ENCODE data around the gene CHMP4B.

CHMP4B gene

DNA sequence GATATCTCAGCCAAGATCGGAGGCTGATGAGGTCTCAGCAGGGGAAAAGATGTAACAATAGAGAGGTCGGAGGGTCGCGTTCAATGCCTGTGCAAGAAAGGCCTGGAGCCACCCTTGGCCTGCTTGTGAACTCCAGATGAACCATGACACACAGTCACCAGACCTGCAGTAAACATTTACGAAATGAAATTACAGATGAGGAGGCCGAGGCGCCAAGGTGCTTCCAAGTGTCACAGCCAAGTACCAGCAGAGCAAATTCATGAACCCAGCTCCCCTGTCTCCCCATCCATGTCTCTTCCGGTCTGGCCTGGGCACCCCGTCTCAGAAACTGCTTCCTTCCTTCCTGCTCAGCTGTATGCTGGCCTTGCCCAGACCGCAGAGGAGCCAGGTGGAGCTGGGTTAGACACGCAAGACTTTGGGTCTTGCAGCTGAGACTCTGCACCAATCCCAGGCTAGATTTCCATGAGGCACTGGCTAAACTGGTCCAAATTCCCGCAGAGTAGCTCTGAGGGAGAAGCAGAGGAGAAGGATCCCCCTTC is 48.1 kb downstream of the CHMP4B start:
- no peak for FAIRE-seq
- DNase-seq (ENCODE audit: insufficient read length, low spot score): no peak

DNA sequence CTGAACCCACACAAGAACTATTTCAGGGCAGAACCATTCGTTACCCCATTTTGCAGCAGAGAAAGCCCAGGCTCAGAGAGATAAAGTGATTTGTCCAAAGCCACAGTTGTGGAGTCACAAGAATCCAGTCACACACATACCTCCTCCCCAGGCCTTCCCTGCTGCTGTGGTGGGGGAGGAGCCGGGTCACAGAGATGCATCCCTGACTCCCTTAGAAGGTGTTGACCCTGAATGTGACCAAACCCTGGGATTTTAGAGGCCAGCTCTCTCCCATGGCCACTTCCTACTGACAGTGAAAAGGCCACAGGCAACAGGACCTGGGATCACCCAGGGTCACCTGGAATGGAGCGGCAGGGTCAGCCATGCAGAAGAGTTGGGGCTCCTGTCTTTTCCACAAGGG is 48.6 kb downstream of the CHMP4B start:
- DNase-seq (ENCODE audit: insufficient read length, low spot score) (no peak), FAIRE-seq (no peak)

DNA sequence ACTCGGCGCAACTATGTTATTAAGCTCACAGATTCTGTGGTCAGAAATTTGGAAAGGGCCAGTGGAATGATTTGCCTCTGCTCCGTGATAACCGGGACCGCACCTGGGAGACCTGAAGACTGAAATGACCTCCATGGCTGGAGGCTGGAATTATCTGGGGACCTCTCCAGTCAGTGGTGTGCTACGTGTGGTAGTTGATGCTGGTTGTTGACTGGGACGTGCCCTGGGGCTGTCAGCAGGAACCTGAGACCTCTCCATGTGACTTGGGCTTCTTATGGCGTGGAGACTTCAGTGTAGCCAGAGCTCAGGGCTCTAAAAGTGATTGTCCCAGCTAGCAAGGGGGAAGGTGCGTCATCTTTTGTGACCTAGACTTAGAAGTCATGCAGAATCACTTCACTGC is 50.3 kb downstream of the CHMP4B start:
- no peak for FAIRE-seq
- no peak for DNase-seq (ENCODE audit: insufficient read length, low spot score)

DNA sequence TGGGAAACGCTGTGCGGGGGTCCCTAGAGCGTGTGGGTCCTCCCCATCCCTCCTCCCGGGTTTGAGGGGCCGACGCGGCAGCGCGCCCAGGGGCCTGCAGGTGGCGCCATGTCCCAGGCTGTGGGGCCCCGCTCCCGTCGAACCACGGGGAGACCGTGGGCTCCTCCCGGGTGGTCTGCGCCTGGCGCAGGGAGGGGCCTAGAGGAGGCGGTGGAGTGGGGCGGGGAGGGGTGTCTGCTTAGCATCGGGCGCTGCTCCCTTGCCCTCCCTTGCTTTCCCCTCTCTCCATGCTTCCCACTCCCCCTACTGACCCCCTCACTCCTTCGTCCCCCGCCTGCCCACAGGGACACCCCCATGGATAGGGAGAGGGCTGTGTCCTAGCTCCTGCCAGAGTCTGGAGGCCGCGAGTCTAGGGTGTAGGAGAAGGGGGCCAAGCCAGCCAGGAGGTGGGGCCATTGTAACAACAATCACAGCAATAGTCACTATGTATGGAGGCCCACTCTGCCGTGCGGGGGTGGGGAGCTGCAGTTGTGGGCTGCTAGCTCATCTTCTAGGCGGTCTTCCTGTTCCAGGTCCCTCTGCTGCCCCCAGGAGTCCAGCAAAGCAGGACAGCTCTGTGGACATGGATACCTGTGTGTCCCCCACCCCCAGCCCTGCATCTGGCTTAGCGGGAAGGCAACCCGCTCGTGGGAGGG is 51.7 kb downstream of the CHMP4B start:
- FAIRE-seq: peak; percentile 96
- DNase-seq (ENCODE audit: insufficient read length, low spot score): peak; percentile 92

DNA sequence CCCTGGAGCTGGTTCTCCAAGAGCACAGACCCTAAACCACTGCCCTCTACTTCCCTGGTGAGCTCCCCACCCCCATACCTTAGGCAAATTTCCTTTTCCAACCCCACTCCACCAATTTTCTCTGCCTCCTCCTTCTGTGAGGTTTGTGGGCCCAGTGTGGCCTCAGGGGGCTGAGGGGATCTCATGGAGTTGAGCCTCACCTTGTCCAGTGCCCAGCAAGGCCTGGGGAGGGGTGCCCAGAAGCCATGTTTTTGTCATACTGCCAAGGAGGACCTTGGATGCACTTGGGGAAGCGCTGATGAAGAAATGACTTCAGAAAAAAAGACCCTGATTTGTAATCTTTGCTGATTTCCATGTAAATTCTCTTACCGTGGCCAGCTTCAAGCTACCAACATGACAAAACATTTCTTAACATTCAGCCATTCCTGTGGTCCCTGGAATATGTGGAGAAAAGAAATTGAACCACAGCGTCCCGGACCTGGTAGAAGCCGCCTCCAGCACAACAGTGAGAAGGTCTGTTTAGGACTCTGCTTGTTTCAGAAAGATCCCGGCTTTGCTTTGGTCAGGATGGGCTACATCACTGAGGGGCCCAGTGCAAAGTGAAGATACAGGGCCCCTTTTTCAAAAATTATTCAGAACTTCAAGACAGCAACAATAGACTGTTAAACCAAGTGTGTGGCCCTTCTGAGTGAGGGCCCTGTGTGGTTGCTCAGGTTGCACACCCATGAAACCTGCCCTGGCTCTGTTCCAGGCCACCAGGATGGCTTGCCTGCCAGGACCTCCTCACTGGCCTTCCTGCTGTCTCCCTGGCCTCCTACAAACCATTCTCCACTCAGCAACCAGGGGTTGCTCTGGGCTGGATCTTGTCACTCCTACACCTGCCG is 52.5 kb downstream of the CHMP4B start:
- FAIRE-seq: no peak

DNA sequence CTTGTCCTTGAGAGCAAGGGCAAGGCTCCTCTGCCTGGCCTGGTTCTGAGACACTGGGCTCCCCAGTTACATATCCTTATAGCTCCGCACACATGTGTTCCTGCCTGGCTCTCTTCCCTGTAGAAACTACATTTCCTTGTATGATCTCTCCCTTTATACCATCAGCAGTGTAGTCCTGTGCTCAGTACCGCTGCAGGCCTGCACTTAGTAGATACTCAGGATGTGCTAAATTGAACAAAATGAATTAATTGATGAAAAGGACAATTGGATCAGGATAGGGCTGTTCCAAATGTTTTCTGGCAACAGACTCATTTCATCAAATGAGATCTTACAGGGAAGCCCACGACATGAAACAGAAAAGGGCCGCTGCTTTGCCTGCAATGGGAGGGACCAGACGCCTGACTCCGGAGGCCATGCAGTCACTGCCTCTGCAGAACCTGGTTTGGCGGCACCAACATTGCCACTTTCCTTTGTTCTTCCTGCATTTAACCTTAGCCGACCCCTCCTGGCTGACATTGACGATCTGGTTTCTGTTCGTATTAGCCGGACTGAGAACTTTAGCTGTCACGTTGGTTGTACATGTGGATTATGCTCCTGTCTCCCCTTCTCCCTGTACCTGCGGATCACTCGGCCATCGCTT is 53.3 kb downstream of the CHMP4B start:
- DNase-seq (ENCODE audit: insufficient read length, low spot score): no peak
- FAIRE-seq: no peak

More for the DNA sequence above, 52.5 kb downstream of the CHMP4B start:
- DNase-seq (ENCODE audit: insufficient read length, low spot score): no peak

DNA sequence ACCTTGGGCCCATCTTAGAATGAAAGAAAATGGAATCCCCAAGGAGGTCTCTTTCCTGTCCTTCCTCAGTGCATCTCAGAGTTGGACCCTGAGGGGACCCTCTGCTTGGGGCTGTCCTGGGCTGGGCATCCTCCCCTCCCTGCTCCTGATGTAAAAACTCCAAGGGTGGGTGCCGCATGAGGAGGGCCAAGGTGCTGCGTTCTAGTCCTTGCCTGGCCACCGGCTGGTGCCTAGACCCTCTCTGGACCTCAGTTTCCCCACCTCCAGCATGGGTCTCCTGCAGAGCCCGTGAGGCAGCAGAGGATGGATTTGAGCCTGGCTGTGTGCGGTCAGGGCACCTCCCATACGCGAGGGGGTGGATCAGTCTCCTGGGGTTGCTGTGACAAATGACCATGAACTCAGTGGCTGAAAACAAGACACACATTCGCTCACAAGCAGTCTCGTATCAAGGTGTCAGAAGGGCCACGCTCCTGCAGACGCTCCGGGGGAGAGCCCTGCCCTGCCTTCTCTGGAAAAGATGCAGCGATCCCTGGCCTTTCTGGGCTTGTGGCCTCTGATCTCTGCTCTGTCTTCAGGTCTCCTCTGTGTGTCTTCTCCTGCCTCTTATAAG is 54.7 kb downstream of the CHMP4B start:
- no peak for DNase-seq (ENCODE audit: insufficient read length, low spot score)
- FAIRE-seq: no peak

DNA sequence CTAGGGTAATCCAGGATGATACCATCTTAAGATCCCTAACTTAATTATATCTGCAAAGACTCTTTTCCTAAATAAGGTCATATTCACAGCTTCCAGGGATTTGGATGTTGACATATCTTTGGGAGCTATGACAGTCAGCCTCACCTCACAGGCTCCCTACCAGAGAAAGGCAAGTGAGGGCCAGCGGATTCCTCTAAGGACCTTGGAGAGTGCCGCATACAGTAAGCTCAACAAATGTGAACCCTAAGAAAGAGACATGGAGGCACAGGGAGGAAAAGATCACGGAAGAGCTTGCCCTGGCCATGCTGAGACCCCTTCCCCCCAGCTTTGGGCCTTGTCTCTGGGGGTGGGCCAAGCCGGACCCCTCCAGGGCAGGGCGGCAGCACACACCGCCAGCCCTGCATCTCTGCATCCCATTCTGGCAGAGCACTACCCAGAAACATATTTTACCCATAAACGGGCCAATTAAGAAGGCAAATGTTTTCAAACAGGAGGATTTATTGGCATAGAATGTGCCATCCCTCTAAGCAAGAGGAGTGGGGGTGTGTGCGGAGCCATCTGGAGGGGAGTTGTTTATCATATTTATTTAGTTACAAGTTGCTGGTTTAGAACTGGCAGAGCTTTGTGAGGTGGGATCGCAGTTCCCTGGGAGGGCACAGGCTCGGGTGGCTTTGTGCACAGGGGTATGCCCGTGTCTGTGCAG is 55.4 kb downstream of the CHMP4B start:
- FAIRE-seq (no peak), DNase-seq (ENCODE audit: insufficient read length, low spot score) (no peak)

DNA sequence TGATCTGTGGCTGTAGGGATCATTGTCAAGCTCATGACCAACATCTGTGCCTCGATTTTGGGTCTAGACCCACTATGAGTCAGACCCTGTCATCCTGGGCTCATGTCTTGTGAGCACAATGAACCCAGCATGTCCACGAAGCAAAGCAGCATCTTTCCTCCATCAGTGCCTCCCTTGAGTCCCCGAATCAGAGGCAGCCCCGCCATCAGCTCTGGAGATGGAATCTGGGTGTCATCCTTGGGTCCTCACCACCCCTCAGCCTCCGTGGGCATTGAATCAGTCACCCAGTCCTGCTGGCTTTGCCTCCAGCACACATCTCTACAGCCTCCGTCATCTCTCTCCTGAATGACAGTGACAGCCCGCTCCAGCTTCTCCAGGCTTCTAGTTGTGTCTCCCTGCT is 56.9 kb downstream of the CHMP4B start:
- DNase-seq (ENCODE audit: insufficient read length, low spot score) (no peak), FAIRE-seq (peak; percentile 42)

DNA sequence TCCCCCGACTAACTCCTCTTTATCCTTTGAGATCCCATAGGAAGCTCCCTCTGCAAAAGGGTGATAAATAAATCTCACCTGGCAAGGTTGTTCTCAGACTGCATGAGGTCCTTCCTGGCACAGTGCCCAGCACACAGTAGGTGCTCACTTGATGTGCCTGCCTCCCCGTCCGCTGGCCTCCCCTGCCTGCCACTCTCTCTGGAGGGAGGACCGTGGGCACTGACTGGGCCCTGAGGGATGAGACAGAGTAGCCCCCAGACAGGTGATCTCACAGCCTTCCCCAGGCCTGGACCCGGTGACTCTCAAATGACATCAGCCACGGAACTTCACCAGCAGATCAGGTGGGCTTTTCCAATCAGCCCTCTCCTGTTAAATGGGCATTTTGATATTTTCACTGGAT is 57.4 kb downstream of the CHMP4B start:
- no peak for DNase-seq (ENCODE audit: insufficient read length, low spot score)
- no peak for FAIRE-seq

DNA sequence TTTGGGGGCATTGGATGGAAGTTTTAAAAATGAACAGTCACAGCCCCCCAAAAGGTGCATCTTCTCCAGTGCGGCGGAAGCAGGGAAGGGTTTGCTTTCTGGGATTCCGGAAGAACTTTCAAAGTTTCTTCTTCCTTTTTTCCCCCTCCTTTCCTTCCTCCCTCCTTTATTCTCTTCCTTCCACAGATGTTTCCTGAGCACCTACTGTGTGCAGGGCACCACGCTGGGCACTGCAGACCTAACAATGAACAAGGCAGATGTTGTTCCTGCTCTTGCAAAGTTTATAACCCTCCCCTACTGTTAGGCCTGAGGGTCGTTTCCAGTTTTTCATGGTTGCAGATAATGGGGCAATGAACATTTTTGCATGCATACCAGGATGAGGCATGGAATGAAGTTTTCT is 58.1 kb downstream of the CHMP4B start:
- FAIRE-seq: no peak
- no peak for DNase-seq (ENCODE audit: insufficient read length, low spot score)

DNA sequence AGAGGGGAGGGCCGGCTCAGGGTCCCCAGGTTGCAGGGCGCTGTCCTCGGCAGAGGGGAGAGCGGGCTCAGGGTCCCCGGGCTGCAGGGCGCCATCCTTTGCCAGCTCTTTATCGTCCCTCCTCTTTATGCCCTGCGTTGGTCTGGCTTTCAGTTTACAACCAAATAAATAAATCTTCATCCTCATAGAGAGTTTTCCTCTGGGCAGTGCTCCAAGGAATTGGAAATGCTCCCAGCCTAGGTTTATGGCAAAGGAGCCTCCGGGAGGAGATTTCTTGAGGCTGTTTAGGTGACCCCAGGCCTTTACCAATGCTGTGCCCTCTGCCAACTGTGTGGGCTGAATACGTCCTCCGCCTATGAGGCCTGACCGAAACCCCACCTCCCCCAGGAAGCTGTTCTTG is 60.2 kb downstream of the CHMP4B start:
- DNase-seq (ENCODE audit: insufficient read length, low spot score): no peak

DNA sequence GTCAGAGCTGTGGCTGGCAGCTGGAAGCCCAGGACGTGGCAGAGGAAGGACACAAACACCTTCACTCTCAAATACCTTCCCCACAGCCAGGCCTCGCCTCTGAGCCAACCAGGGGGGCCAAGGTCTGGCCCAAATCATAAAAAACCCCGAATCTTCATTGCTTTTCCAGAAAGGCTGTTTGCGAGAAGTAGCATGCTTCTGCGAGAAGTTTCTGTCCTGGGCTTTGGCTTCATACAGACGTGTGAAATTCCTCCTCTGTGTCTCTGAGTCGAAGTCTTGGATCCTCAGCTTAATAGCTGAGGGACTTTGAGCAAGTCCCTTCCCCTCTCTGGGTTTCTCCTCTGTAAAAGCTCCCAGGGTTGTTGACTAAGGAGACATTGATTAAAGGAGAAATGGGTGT is 63.0 kb downstream of the CHMP4B start:
- DNase-seq (ENCODE audit: insufficient read length, low spot score) (no peak), FAIRE-seq (no peak)

More for the DNA sequence above, 60.2 kb downstream of the CHMP4B start:
- no peak for FAIRE-seq

DNA sequence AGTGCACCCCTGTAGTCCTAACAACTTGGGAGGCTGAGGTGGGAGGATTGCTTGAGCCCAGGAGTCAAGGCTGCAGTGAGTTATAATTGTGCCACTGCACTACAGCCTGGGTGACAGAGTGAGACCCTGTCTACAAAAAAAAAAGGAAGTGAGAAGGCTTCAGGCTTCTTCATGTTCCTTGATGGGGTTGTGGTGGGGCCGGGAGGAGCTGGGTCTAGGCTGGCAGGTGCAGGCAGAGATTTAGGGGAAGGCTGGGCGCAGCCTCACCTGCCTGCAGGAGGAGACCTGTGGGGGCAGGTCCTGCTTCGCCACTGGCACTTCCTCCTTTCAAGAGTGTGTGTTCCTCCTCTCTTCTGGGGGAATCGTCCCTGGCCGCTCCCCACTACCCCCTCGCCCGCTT is 63.9 kb downstream of the CHMP4B start:
- no peak for FAIRE-seq
- no peak for DNase-seq (ENCODE audit: insufficient read length, low spot score)

DNA sequence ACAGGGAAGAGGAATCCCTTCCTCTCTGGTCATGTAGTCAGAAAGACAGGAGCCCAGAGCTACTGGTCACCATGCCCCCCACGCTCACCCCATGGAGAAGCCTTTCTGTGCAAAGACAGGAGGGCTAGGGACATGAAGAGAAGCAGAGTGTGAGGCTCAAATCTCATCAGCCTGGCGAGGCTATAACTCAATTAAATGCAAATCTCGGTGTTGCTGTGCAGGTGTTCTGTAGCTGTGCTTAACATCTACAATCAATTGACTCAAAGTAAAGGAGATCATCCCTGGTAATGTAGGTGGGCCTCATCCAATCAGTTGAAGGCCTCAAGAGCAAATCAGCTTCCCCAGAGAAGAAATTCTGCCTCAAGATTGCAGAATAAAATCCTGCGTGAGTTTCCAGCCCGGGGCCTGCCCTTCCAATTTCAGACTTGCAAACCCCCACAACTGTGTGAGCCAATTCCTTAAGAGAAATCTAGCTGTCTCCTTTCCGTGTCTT is 64.4 kb downstream of the CHMP4B start:
- no peak for FAIRE-seq

DNA sequence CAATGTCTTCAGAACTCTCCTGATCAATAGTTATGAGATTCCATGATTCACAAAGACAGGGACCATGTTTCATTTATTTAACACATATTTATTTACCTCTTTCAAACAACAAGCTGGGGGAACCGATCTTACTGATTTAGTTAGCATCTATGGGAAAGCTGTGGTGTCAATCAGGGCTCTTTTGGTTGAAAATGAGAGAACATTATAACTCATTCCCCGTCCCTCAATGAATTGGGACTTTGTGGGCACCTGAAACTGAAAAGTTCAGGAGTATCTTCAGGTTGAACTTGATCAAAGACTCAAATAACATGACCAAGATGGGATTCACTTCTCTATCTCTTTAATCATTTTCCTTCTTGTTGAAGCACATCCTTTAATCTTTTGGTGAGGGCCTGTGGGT is 67.4 kb downstream of the CHMP4B start:
- FAIRE-seq (no peak), DNase-seq (ENCODE audit: insufficient read length, low spot score) (no peak)

More for the DNA sequence above, 64.4 kb downstream of the CHMP4B start:
- no peak for DNase-seq (ENCODE audit: insufficient read length, low spot score)

DNA sequence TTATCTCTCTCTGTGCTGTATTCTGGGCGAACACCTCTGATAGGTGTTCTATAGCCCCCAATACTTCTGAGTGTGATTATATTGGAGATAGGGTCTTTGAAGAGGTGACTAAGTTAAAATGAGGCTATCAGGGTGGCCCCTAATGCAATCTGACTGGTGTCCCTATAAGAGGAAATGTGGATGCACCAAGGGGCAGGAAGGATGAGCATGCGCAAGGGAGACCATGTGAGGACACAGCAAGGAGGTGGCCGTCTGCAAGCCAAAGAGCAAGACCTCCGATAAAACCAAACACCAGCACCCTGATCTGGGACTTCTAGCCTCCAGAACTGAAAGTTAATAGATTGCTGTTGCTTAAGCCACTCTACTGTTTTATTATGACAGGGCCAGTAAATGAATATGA is 69.2 kb downstream of the CHMP4B start:
- no peak for FAIRE-seq
- DNase-seq (ENCODE audit: insufficient read length, low spot score): no peak

DNA sequence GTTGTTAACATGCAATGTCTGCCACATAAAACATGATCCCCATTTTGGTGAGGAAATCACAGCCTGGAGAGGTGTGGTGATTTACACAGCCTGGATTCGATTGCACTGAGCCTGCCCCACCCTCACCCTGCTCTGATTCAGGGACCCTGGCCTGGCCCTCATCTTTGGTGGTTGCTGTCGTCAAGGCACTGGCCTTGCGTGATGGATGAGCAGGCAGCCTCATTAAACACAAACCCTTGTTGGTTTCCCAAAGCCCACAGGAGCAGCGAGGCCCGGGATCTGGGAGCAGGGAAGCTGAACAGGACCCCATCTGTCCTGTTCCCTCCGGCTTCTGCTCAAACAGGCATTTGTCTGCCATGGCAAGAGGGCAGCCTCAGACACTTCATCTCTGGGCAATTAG is 70.8 kb downstream of the CHMP4B start:
- no peak for DNase-seq (ENCODE audit: insufficient read length, low spot score)
- FAIRE-seq: no peak

DNA sequence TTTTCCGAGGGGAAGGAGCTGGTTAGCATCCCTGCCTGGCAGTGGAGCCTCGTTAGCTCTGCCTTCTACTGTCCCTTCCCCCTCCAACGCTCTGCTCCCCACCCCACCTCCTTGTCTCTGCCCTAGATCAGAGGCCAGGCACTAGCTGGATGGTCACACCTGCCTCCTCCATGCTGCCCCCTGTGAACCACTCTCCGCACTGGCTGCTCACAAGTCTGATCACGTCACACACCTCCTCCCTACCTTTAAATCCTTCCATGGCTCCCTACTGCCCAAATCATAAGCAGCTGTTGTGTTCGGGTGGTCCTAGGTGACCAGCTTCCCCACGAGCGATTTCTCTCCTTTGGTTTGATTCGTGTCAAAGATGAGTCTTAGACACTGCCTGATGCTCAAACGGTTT is 71.3 kb downstream of the CHMP4B start:
- FAIRE-seq: no peak
- DNase-seq (ENCODE audit: insufficient read length, low spot score): no peak

DNA sequence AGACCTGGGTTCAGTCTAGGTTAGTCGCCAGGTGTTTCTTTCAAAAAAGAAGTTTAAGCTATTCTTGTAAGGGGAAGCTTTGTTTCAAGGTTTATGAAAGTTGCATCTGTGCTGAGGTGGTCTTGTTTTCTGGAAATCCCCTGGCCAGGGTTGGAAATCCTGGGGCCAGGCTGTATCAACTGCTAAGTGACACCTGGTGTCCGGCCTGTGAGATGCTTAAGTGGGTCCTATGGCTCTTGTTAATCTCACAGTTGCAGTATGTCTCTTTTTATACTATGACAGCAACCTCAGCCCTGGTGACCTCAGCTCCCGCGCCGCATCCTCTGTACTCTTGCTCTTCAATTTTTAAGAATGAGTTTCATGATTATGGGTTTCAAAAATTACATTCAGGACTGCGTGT is 72.0 kb downstream of the CHMP4B start:
- DNase-seq (ENCODE audit: insufficient read length, low spot score) (no peak), FAIRE-seq (no peak)

Data from HTR-8/SVneo (cell line).